Hepatic stellate cell (primary cell): ENCODE data around the gene OR52J3.
A peak's percentile ranks its signal among the peaks of the same experiment; 100 is the strongest.
"Not testable (repeated sequence)": the region's sequence is repeated elsewhere in the genome, so short reads cannot be mapped to it uniquely, and the experiment has no call there.

Source experiments
- DNase-seq: peaks from one replicate; pipeline ENCODE4 v3.0.0; 2011; ENCODE audit warnings: low spot score

The OR52J3 gene

GRCh38 chr11:5046226-5046625 lies at the start of gene OR52J3:
Gene OR52J3, plus strand, starts transcription at chr11:5046526. Its CDS starts 0 bp downstream, at chr11:5046526.
- no peak for DNase-seq

GRCh38 chr11:5004424-5005274 lies 41.7 kb upstream of the OR52J3 start:
- DNase-seq, result peak; percentile 8

GRCh38 chr11:5007561-5007960 lies 38.8 kb upstream of the OR52J3 start:
- no peak for DNase-seq

- DNase-seq, result no peak
Observed at GRCh38 chr11:5011254-5011653, 35.1 kb upstream of the OR52J3 start.

- DNase-seq, result no peak
Observed at GRCh38 chr11:5013012-5013411, 33.3 kb upstream of the OR52J3 start.

- DNase-seq, result no peak
Observed at GRCh38 chr11:5021996-5022395, 24.3 kb upstream of the OR52J3 start.

GRCh38 chr11:5036669-5037068 lies 9.7 kb upstream of the OR52J3 start:
- DNase-seq, result no peak

GRCh38 chr11:5037926-5038325 lies 8.4 kb upstream of the OR52J3 start:
- DNase-seq, result no peak

- no peak for DNase-seq
Observed at GRCh38 chr11:5038341-5038740, 8.0 kb upstream of the OR52J3 start.

GRCh38 chr11:5040876-5041275 lies 5.5 kb upstream of the OR52J3 start:
- DNase-seq, result no peak

- no peak for DNase-seq
Observed at GRCh38 chr11:5042091-5042490, 4.2 kb upstream of the OR52J3 start.

- no peak for DNase-seq
Observed at GRCh38 chr11:5043380-5043779, 2.9 kb upstream of the OR52J3 start.

GRCh38 chr11:5046754-5047330 lies 516 bp downstream of the OR52J3 start:
- no peak for DNase-seq

- not testable (repeated sequence) for DNase-seq
Observed at GRCh38 chr11:5058679-5059078, 12.4 kb downstream of the OR52J3 start.

GRCh38 chr11:5059391-5059790 lies 13.1 kb downstream of the OR52J3 start, which contains the start of gene OR52E2:
Gene OR52E2, minus strand, starts transcription at chr11:5059627. Its CDS starts 0 bp downstream, at chr11:5059627.
- DNase-seq, result no peak

GRCh38 chr11:5065027-5065426 lies 18.7 kb downstream of the OR52J3 start:
- no peak for DNase-seq

GRCh38 chr11:5069272-5069671 lies 22.9 kb downstream of the OR52J3 start, which contains the start of gene OR52E1:
Gene OR52E1, plus strand, starts transcription at chr11:5069572.
- no peak for DNase-seq

GRCh38 chr11:5071799-5072198 lies 25.5 kb downstream of the OR52J3 start:
- DNase-seq, result no peak

- DNase-seq, result no peak
Observed at GRCh38 chr11:5081405-5081804, 35.1 kb downstream of the OR52J3 start.

GRCh38 chr11:5083602-5084001 lies 37.3 kb downstream of the OR52J3 start:
- no peak for DNase-seq

GRCh38 chr11:5088556-5088955 lies 42.2 kb downstream of the OR52J3 start:
- DNase-seq, result no peak

GRCh38 chr11:5090668-5091067 lies 44.3 kb downstream of the OR52J3 start:
- DNase-seq, result no peak

- DNase-seq, result no peak
Observed at GRCh38 chr11:5092821-5093585, 46.7 kb downstream of the OR52J3 start.
